Skeletal muscle satellite cell (primary cell): ENCODE results near the gene LRRC26. TPM values are rescaled to one million over a fixed set of nuclear protein-coding genes. Genes with fewer than 3 reads are reported as not detected.

Source experiments
- H3K27me3 ChIP-seq: 2 replicates; pipeline ENCODE4 v1.7.0; 2013; ENCODE audit warnings: low read length; ENCODE audit not compliant: control insufficient read depth, insufficient read depth
- H3K36me3 ChIP-seq: 2 replicates; pipeline ENCODE4 v1.7.0; 2013; ENCODE audit warnings: mild to moderate bottlenecking, control low read depth, low read length; ENCODE audit not compliant: insufficient read depth
- H3K4me1 ChIP-seq: 2 replicates; pipeline ENCODE4 v1.7.0; 2013; ENCODE audit warnings: low read length; ENCODE audit not compliant: control insufficient read depth, insufficient read depth
- H3K4me2 ChIP-seq: 2 replicates; pipeline ENCODE4 v1.7.0; 2013; ENCODE audit warnings: mild to moderate bottlenecking, low read length
- H3K4me3 ChIP-seq: 2 replicates; pipeline ENCODE4 v1.7.0; 2013; ENCODE audit warnings: low read length
- H3K9ac ChIP-seq: 2 replicates; pipeline ENCODE4 v1.7.0; 2013; ENCODE audit warnings: mild to moderate bottlenecking, low read depth, low read length, moderate library complexity
- H3K9me3 ChIP-seq: replicated peaks from 2 replicates; pipeline ENCODE4 v1.7.0; 2013; ENCODE audit warnings: mild to moderate bottlenecking, control low read depth, low read length
- total RNA-seq: library from RNA; depleted of rRNA; stranded (reverse); fragments of >200 nt; gene quantifications from 2 replicates; pipeline ENCODE4 v1.2.3, GENCODE V29; 2012; rRNA removed

Gene LRRC26, protein sequence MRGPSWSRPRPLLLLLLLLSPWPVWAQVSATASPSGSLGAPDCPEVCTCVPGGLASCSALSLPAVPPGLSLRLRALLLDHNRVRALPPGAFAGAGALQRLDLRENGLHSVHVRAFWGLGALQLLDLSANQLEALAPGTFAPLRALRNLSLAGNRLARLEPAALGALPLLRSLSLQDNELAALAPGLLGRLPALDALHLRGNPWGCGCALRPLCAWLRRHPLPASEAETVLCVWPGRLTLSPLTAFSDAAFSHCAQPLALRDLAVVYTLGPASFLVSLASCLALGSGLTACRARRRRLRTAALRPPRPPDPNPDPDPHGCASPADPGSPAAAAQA
- not detected in 2 replicates for total RNA-seq

- peak within 1 kb of the TSS; percentile 19 for H3K4me3 ChIP-seq
- peak within 1 kb of the TSS; percentile 61 for H3K4me2 ChIP-seq
- peaks cover 11% of the 10 kb centered on the region for H3K4me1 ChIP-seq
- H3K9me3 ChIP-seq: no peaks in the 10 kb centered on the region
- H3K27me3 ChIP-seq: peaks cover 82% of the 10 kb centered on the region
- H3K36me3 ChIP-seq: no peaks in the 10 kb centered on the region
- no peak within 1 kb of the TSS for H3K9ac ChIP-seq
These were observed at the start of gene LRRC26 for GRCh38 chr9:137169896-137170358. LRRC26 (minus strand) TSS chr9:137170051; CDS start chr9:137169943, 108 bp downstream.

DNA sequence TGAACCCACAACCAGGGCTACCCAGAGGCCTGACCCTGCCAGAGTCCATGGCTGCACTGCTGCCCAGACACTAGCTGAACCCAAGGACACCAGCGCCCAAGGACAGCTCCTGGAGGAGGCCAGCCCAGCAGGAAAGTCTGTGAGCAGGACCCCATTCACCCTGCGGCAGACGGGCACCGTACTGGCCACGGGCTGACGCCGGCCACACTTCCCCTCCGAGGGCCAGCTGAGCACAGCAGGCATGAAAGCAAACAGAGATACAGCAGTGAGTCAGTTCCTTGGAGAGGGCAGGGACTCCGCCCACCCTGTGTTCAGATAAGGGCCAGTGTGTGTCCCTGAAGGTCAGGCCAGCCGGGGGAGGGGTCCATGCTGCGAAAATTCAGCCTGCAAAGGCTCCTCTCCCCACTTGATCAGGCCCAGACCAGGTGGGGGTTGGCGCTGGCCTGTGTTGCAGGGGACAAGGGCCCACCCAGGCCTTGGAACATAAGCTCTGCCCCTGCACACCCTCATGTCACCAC is 49.0 kb upstream of the LRRC26 start:
- H3K9me3 ChIP-seq: no peaks in the 10 kb centered on the region
- H3K9ac ChIP-seq: no peak overlapping the region
- peak overlapping the region; percentile 32 for H3K4me2 ChIP-seq
- peaks cover 5% of the 10 kb centered on the region for H3K36me3 ChIP-seq
- no peak overlapping the region for H3K4me3 ChIP-seq
- no peaks in the 10 kb centered on the region for H3K27me3 ChIP-seq
- peaks cover 38% of the 10 kb centered on the region for H3K4me1 ChIP-seq

GRCh38 chr9:137218212-137218753 is 48.4 kb upstream of the LRRC26 start:
- no peaks in the 10 kb centered on the region for H3K27me3 ChIP-seq
- peaks cover 5% of the 10 kb centered on the region for H3K36me3 ChIP-seq
- H3K9ac ChIP-seq: no peak overlapping the region
- H3K4me2 ChIP-seq: peak overlapping the region; percentile 32
- no peaks in the 10 kb centered on the region for H3K9me3 ChIP-seq
- no peak overlapping the region for H3K4me3 ChIP-seq
- peaks cover 36% of the 10 kb centered on the region for H3K4me1 ChIP-seq

DNA sequence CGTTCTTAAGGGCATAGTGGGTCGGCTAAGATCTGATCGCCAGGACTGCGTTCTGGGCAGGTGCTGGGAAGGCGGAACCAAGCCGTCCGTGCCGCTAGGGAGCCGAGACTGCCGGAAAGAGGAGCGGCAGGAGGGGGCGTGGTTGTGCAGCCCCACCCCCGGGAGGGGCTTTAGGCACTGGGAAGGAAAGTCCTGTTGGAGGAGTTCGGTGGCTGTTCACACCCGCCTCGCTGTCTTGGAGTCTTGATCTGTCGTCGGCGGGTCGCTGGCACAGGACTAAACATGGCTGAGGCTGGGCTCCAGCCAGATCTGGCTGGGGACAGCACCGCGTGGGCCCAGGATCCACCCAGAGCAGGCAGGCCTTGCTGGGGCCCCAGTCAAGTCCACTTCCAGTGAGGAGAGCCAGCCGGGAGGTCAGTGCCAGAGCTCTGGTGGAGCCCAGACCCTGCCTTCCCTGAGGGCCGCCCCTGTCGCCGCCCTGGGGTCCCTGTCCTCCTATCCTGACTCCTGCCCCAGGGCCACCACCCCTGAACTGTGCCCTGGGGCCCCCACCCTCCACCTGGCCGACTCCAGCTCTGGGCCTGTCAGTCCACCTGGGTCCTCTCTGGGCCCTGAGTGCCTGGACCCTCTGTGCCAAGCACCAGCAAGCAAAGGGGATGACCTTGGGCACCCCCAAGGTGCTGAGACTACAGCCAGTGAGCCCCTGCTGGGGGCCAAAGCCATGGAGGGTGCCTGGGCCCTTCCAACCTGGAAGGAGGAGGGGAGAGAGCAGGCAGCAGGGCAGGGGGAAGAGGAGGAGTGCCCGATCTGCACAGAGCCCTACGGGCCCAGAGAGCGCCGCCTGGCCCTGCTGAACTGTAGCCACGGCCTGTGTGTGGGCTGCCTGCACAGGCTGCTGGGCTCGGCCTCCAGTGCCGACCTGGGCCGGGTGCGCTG is 47.7 kb upstream of the LRRC26 start:
- peak overlapping the region; percentile 54 for H3K9ac ChIP-seq
- H3K4me3 ChIP-seq: peak overlapping the region; percentile 53
- peaks cover 29% of the 10 kb centered on the region for H3K4me1 ChIP-seq
- peaks cover 5% of the 10 kb centered on the region for H3K36me3 ChIP-seq
- H3K9me3 ChIP-seq: no peaks in the 10 kb centered on the region
- H3K27me3 ChIP-seq: no peaks in the 10 kb centered on the region
- peak overlapping the region; percentile 76 for H3K4me2 ChIP-seq

DNA sequence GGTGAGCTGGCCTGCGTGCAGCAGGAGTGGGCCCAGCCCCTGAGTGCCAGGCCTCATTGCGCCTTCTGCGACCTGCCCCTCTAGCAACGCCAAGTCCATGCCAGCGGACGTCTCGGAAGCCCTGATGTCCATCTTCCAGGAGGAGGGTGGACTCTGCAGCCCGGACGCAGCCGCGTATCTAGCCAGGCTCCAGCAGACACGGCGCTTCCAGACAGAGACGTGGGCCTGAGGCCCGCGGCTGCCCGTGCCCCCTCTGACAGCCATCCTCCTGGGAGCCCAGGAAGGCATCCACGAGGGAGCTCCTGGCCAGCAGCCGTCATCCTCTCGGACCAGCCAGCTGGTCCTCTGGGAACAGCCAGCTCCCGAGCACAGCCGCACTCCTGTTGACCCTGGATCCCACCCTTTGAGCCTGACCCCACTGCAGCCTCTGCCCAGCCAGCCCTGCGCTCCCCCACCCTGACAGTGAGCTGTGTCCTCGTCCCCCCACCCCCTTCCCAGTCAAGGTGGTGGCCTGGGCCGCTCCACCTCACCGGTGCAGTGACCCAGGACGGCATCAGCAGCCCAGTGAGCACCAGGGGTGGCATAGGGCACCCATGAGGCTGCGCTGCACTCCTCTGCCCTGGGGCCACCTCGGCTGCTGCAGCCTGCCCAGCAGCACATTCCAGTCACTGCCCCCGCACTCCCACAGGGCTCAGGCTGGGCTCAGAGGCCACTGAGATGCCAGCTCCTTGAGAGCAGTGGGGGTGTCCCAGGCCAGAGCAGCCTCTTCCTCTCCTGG is 46.5 kb upstream of the LRRC26 start:
- H3K4me1 ChIP-seq: peaks cover 29% of the 10 kb centered on the region
- no peaks in the 10 kb centered on the region for H3K9me3 ChIP-seq
- H3K36me3 ChIP-seq: peaks cover 5% of the 10 kb centered on the region
- no peaks in the 10 kb centered on the region for H3K27me3 ChIP-seq
- H3K4me3 ChIP-seq: no peak overlapping the region
- peak overlapping the region; percentile 76 for H3K4me2 ChIP-seq
- no peak overlapping the region for H3K9ac ChIP-seq

DNA sequence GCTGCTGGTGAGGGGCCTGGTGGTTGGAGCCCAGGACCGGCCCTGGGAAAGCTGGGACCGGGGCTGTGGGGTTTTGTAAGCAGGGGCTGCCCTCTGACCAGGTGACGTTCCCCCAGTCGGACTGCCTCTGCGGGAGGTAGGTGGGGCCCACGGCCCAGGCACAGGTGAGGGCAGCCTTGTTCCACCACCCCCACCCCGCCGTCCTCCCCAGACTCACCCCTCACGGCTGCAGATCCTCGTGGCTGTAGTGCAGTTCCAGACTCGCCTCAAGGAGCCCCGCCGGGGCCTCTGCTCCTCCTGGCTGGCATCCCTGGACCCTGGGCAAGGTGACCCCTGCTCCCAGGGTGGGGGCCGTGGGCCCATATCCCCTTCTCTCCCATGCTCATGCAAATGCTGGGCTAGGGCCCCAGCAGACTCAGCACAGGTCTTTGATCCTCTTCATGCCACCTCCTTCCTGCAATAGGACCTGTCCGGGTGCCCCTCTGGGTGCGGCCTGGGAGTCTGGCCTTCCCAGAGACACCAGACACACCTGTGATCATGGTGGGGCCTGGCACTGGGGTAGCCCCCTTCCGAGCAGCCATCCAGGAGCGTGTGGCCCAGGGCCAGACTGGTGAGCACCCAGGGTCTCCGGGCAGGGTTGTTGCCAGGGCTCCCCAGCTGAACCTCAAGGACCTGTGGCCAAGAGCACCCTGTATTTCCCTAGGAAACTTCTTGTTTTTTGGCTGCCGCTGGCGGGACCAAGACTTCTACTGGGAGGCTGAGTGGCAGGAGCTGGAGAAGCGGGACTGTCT is 45.5 kb upstream of the LRRC26 start:
- Histone ChIP-seq H3K27me3 (no peaks in the 10 kb centered on the region), H3K4me3 (no peak overlapping the region), H3K36me3 (peaks cover 5% of the 10 kb centered on the region), H3K4me2 (no peak overlapping the region), H3K4me1 (peaks cover 29% of the 10 kb centered on the region), H3K9ac (no peak overlapping the region), H3K9me3 (no peaks in the 10 kb centered on the region)

GRCh38 chr9:137214620-137215019 is 44.8 kb upstream of the LRRC26 start:
- Histone ChIP-seq H3K4me1 (peaks cover 29% of the 10 kb centered on the region), H3K9me3 (no peaks in the 10 kb centered on the region), H3K36me3 (peaks cover 5% of the 10 kb centered on the region), H3K4me3 (no peak overlapping the region), H3K4me2 (no peak overlapping the region), H3K9ac (no peak overlapping the region), H3K27me3 (no peaks in the 10 kb centered on the region)

GRCh38 chr9:137213160-137214060 is 43.6 kb upstream of the LRRC26 start:
- Histone ChIP-seq H3K4me1 (peaks cover 21% of the 10 kb centered on the region), H3K27me3 (no peaks in the 10 kb centered on the region), H3K9me3 (no peaks in the 10 kb centered on the region), H3K4me3 (no peak overlapping the region), H3K4me2 (no peak overlapping the region), H3K9ac (no peak overlapping the region), H3K36me3 (peaks cover 5% of the 10 kb centered on the region)

DNA sequence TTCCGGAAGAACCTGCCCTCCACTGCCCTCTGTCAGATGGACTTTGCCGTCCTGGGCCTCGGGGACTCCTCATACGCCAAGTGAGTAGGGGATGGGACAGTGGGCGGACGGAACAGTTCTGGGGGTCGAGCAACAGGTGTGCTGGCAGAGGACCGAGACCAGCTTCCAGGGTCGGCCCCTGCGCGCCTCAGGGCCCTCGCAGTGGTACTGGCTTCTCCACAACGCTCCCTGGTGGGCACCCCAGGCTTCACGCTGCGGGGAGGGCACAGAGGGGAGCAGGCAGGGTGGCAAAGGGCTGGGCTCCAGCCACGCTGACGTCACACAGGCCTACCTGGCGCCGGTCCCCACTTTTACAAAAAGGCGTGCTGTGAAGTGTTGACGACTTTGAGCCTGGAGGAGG is 42.7 kb upstream of the LRRC26 start:
- H3K36me3 ChIP-seq: peaks cover 5% of the 10 kb centered on the region
- H3K9ac ChIP-seq: no peak overlapping the region
- H3K4me2 ChIP-seq: no peak overlapping the region
- no peak overlapping the region for H3K4me3 ChIP-seq
- H3K4me1 ChIP-seq: peaks cover 13% of the 10 kb centered on the region
- no peaks in the 10 kb centered on the region for H3K27me3 ChIP-seq
- no peaks in the 10 kb centered on the region for H3K9me3 ChIP-seq
